GM19463 (cell line): ENCODE measurements around the gene POC1B.

ENCODE experiments used
- ATAC-seq: cut with Tn5 transposase; IDR thresholded peaks from one replicate; pipeline ENCODE4 v1.9.1; 2021; ENCODE audit warnings: mild to moderate bottlenecking, moderate library complexity; ENCODE audit not compliant: unreplicated experiment

Gene POC1B

GRCh38 chr12:89424389-89424788, 101.5 kb downstream of the POC1B start:
- ATAC-seq: no peak

DNA sequence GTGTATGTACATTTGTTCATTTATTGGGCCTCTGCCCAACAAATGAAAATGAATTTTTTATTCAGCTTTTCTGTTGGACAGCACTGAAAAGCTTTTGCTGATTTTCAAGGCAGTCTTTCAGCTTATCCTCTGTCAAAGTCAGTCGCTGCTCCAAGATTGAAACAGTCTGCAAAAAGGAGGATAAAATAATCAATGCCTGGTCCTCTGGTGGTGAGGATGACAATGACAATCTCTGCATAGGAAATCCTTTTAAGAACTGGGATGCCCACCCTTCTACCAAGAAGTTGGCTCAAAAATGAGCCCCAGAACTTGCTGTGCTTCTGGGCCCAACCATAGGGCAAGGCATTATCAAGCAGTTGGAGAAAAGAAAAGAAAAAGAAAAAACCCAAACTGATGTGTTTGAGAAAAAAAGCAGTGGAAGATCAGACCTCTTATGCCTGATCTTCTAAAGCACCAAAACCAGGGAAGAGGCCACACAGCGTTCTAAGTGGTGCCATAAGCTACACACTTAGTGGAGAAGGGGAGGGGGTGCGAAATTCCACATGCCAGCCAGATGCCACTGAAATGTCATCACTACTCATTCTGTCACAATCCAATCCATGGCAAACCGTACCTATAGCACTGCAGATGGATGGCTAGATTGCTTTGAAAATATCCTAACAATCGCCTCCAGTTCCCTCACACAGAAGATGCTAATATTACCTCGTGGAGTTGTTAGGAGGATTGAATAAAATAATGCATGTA, 104.6 kb downstream of the POC1B start:
- no peak for ATAC-seq

GRCh38 chr12:89418228-89418910, 107.5 kb downstream of the POC1B start:
- ATAC-seq: no peak

DNA sequence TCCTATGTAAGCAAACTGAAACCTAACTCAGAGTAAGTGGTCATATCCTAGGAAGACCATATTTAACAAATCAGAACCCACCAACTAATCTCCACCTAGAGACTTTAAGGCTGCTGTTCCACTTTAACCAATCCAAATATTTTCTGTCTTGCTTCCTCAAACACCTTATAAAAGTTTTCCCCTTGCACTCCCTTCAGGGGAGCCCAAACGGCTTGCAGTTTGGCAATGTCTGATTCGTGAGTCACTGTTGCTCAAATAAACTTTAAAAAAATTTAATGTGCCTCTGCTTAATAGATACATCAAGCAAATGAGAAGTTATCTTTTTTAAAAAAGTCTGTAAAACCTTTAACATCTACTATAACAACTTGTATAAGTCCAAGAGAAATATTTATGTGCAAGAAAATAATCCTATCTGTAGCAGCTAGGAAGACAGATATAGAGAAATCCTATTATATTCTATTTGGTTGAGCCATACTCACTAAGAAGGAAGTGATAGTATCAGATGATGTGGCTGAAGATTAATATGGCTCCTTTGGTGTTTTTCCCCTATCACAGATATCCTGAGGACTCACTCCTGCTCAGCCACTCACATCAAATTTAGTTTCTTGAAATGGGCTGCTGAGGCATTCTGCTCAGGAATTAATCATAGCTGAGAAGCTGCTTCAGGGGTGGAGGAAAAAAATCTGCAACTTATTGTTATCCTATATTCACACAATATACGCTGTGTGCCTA, 108.4 kb downstream of the POC1B start:
- no peak for ATAC-seq

DNA sequence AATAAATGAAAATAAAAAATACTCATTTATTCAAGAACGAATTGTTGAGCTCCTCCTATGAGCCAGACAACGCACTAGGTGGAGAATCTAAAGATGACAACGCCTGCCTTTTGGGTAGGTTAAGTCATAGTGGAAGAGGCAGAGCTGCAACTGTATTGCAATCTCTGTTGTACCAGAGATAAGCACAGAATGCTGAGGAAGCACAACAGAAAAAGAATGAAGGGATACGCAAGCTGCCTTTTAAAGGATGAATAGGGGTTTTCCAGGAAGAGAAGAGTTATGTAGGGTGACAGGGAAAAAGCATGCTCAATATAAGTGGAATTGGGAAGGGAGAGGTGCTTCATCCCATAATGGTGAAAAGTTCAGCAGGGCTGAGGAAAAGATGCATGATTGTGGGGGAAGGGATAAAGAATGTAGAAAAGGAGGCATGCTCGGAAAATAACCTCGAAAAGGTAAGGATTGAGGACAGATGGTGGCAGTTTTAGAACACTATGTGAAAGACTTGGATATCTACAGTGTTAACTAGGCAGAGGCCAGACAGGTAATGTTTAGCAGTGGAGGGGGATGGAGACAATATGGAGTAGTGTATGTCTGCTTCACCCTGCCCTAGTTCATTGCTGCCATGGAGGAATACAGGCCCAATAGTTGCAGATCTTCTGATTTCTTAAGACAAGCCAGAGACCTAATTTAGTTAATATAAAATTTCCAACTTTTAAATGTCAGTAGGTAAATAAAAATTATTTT, 109.6 kb downstream of the POC1B start:
- no peak for ATAC-seq

- no peak for ATAC-seq
Observed at GRCh38 chr12:89414851-89415250, 111.0 kb downstream of the POC1B start.

DNA sequence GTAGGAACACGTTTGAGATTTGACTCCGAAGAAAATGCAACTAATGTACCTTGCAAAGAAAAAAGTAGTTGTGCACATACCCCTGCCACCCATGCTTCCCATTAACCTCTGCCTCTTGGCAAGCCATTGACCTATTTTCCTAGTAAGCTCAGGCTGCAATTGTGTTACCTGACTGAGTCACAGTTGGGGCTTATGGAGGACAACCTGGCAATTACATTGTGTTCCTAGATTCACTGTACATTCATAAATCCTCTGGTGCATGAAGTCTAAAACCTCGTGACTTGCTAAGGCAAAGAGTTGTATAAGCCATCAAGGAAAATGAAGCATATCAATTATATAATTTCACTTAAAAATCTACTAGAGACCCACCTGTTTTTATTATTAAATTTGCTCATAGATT, 111.5 kb downstream of the POC1B start:
- ATAC-seq: no peak

DNA sequence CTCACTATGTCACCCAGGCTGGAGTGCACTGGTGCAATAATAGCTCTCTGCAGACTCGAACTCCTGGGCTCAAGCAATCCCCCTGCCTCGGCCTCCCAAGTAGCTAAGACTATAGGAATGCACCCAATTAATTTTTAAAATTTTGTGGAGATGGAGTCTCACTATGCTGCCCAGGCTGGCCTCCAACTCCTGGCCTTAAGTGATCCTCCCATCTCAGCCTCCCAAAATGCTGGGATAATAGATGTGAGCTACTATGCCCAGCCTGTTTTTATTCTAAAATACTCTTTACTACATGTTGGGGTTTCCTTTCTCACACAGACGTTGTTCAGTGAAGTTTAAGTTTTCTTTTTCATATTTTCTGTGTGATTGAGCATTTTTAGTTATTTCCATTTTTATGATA, 112.6 kb downstream of the POC1B start:
- no peak for ATAC-seq

- ATAC-seq: no peak
Observed at GRCh38 chr12:89412665-89413064, 113.2 kb downstream of the POC1B start.

- ATAC-seq: no peak
Observed at GRCh38 chr12:89411846-89412245, 114.0 kb downstream of the POC1B start.

DNA sequence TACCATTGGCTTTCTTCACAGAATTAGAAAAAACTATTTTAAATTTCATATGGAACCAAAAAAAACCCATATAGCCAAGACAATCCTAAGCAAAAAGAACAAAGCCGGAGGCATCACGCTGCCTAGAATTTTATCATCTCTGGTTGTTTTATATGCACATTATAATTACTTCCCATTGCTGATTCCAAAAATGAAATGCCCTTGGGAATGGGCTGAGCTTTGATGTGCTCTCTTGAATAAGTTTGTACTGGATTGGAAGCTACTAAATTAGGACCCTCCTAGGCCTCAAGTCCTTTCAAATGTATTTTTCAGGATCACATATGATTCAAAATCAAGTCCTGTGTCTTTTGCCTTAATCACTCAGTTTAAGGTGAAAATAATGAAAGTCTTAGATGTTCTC, 114.6 kb downstream of the POC1B start:
- no peak for ATAC-seq

- ATAC-seq: no peak
Observed at GRCh38 chr12:89405626-89406345, 120.1 kb downstream of the POC1B start.

- ATAC-seq: no peak
Observed at GRCh38 chr12:89401433-89402058, 124.3 kb downstream of the POC1B start.

DNA sequence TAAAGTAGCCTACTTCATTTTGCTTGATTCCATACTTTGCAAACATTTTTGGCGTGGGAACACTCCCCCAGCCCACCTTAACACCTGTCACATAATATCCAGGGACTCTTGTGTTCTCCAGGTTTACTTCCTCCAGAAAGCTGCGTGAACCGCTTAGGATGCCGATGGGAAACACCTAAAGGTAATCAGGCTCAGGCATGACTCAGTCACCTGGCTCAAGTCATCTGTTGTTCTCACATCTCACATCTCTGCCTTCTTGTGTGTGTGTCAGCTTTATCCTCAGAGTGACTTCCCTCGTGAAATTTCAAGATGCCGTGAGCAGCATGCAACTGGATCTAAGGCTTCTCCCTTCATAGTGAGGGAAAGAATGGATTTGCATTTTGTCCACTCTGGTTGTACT, 125.4 kb downstream of the POC1B start:
- no peak for ATAC-seq

- ATAC-seq: no peak
Observed at GRCh38 chr12:89395712-89396111, 130.1 kb downstream of the POC1B start.

- ATAC-seq: no peak
Observed at GRCh38 chr12:89393551-89394121, 132.2 kb downstream of the POC1B start.

DNA sequence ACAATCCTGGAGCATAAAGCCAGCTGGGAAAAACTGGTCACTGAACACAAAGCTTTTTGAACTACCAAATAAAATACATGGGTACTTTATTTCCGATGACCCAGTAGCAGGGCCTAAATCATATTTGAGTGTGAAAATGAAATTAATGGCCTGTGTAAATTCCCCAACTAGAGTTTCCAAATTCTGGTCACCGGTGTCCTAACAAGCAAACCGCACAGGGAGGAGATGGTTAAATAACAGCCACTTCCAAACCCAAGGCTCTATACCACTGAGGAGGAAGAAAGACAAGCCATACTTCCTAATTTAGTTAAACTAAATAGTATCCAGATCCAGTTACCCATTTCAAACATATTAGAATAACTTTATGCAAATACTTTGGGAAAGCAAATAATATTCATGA, 133.5 kb downstream of the POC1B start:
- ATAC-seq: no peak

GRCh38 chr12:89391726-89392336, 134.0 kb downstream of the POC1B start:
- ATAC-seq: no peak
